Muscle of leg (tissue), 11 donors: ENCODE results near the gene HAAO. TPM values are rescaled to one million over a fixed set of nuclear protein-coding genes. Genes with fewer than 3 reads are reported as not detected.
A peak's percentile ranks its signal among the peaks of the same experiment; 100 is the strongest.
"Not testable (repeated sequence)": the region's sequence is repeated elsewhere in the genome, so short reads cannot be mapped to it uniquely, and the experiment has no call there.

Experiments used
- DNase-seq: peaks from one replicate; pipeline ENCODE4 v3.0.0; 2013
- H3K27ac ChIP-seq: one replicate; pipeline ENCODE4 v1.5.1; 2013; ENCODE audit warnings: mild to moderate bottlenecking, low read length, control low read depth
- H3K27me3 ChIP-seq: one replicate; pipeline ENCODE4 v1.6.1; 2013; ENCODE audit warnings: low read length; ENCODE audit not compliant: control insufficient read depth, insufficient read depth
- H3K36me3 ChIP-seq: one replicate; pipeline ENCODE4 v1.6.1; 2013; ENCODE audit warnings: low read length; ENCODE audit not compliant: control insufficient read depth, insufficient read depth
- H3K4me1 ChIP-seq: one replicate; pipeline ENCODE4 v1.6.1; 2013; ENCODE audit warnings: low read length; ENCODE audit not compliant: control insufficient read depth, insufficient read depth
- H3K4me3 ChIP-seq: one replicate; pipeline ENCODE4 v1.5.1; 2013; ENCODE audit warnings: low read length, control low read depth
- H3K9me3 ChIP-seq: replicated peaks from 2 replicates; pipeline ENCODE4 v1.6.1; 2013; ENCODE audit warnings: low read depth, low read length; ENCODE audit not compliant: control insufficient read depth
- WGBS: methylation state at CpG from one replicate; pipeline ENCODE4 v1.1.5; 2013; ENCODE audit warnings: missing lambda C conversion rate; ENCODE audit not compliant: insufficient coverage; 5-methylcytosine and 5-hydroxymethylcytosine counted together
- polyA plus RNA-seq, 8 donors: library from polyadenylated mRNA; unstranded; fragments of 120-200 nt; gene quantifications; one replicate each; pipeline versions ENCODE4 v1.2.1 to v1.2.3, GENCODE V29; 2013; ENCODE audit warnings: inconsistent platforms in 1 of 8, low replicate concordance in 1 of 8; ENCODE audit not compliant: insufficient read length in 8 of 8, insufficient read depth in 1 of 8
- total RNA-seq: library from RNA; stranded (reverse); fragments of 120-200 nt; gene quantifications from one replicate; pipeline ENCODE4 v1.2.4, GENCODE V29; 2013

Gene HAAO
- total and polyA plus RNA-seq, 9 donors, result 14.8 to 23.5 (median 18.6) TPM

GRCh38 chr2:42831575-42832288, 39.3 kb upstream of the HAAO start:
- not testable (repeated sequence) for H3K36me3 ChIP-seq, DNase-seq
- H3K4me1 ChIP-seq, result peaks cover 24% of the 10 kb centered on the region

DNA sequence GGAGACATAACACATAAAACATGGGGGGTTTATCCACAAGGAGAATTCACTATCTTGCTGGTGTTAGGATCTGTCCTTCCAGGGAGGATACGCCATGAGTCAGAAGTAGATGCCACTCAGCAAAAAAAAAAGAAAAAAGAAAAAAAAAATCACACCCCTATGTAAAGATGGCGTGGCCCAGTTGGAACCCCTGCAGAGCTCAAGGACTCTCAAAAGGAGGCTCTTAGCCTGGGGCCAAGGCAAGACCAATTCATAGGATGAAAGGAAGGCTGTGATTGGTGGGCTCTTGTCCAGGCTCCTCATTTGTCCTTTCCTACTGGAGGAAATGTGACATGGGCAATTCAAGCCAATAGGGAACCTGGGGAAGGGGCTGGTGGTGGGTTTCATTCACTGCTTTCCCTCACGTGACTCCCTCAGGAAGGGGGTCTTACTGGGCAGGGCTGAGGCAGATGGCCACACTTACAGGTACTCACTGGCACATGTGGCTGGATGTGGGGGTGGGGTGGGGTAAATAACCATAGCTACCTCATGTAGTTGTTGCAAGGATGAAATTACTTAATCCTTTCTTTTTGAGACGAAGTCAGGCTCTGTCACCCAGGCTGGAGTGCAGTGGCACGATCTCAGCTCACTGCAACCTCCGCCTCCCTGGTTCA, 38.7 kb upstream of the HAAO start:
- Histone ChIP-seq H3K9me3 (no peaks in the 10 kb centered on the region), H3K4me1 (peaks cover 24% of the 10 kb centered on the region), H3K36me3 (no peaks in the 10 kb centered on the region), H3K4me3 (no peak overlapping the region), H3K27me3 (no peaks in the 10 kb centered on the region), H3K27ac (no peak overlapping the region)
- 83% methylated on average over 3 of the region's 6 CpGs for WGBS
- DNase-seq, result no peak

More at GRCh38 chr2:42831575-42832288, 39.3 kb upstream of the HAAO start:
- not testable (repeated sequence) for H3K9me3 ChIP-seq, H3K4me3 ChIP-seq, H3K27ac ChIP-seq, H3K27me3 ChIP-seq
- WGBS, result 93% methylated on average over 25 of the region's 26 CpGs

DNA sequence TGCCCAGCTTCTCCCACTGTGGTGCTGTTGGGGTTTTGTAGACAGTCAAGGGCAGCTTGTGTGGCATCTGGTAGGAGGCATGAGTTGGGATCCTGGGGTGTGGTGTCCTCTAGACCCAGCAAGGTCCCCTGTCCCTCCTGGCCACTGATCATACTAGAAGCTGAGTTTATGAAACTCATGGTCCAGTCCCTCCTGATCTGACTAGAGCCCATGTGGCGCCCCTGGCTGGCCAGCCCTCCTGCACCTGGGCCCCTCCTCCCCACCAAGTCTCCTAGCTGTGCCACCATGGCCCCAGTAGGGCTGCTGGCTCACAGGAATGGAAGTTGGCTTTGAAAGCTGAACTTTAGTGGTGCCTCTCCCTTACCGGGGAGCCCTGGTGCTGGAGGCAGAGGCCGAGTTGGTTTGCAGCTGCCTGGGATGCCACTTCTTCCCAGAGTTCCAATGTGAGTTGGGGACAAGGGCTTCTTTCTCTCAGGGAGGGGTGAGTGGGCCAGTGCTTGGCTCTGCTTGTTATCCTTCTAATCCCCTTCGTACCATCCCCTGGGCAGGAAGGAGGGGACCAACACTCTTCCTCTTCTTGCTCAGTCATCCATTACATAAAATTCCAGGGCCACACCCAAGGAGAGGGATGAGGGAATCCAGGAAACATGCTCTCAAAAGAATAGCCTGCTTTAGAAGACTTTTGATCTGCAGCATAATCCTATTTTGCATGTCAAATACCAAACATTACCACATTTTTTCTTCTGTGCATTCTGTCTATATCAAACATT, 37.5 kb upstream of the HAAO start:
- H3K4me3 ChIP-seq, result no peak overlapping the region
- no peaks in the 10 kb centered on the region for H3K9me3 ChIP-seq
- peaks cover 24% of the 10 kb centered on the region for H3K4me1 ChIP-seq
- peak; percentile 59 for DNase-seq
- peak overlapping the region; percentile 47 for H3K27ac ChIP-seq
- no peaks in the 10 kb centered on the region for H3K36me3 ChIP-seq
- no peaks in the 10 kb centered on the region for H3K27me3 ChIP-seq
- 53% methylated on average over 2 of the region's 4 CpGs for WGBS

DNA sequence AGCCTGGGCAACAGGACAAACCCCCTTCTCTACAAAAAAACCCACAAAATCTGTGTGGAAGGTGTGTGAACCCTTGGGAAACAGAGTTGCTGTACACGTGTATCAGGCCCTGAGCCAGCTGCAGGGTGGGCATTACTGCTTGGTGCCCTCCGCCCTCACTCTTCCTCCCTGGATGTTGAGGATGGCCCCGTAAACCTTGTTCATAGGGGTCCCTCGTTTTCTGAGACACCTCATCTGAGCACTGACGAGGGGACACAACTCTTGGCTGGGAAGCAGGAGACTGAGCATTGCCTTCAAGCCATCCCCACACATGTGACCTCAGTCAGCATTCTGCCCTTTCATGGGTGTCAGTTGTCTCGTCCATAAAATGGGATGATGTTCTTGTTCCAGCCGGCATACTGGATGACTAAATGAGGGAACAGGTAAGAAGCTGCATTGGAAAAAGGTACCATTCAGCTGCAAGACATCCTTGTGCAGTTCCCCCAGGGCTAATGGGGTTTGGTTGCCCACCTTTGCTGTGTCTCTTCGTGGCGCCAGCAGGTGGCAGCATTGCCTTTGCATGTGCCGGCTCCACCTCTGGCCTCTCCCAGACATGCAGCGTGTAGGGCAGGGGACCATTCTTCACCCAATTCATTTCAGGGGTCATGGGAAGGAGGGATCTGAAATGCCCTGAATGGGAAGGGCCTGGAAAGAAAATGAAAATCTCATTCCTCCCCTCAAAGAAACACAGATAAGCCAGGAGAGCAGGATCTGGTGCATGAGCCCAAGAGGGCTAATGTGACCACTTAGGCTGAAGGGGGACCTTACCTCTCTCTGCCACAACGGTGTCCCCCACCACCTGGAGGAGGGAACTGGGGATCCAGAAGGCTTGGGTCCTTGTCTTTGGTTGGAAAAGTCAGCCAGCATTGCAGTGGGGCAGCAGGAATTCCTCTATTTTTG, 36.4 kb upstream of the HAAO start:
- Histone ChIP-seq H3K27me3 (no peaks in the 10 kb centered on the region), H3K9me3 (no peaks in the 10 kb centered on the region), H3K4me3 (no peak overlapping the region), H3K27ac (no peak overlapping the region), H3K36me3 (no peaks in the 10 kb centered on the region), H3K4me1 (peaks cover 24% of the 10 kb centered on the region)
- 34% methylated on average over 9 of the region's 12 CpGs for WGBS
- DNase-seq, result peak; percentile 83

GRCh38 chr2:42827647-42828486, 35.5 kb upstream of the HAAO start:
- DNase-seq, result peak; percentile 92
- Histone ChIP-seq H3K27me3 (no peaks in the 10 kb centered on the region), H3K4me1 (peaks cover 24% of the 10 kb centered on the region), H3K4me3 (peak overlapping the region; percentile 15), H3K27ac (peak overlapping the region; percentile 52), H3K9me3 (no peaks in the 10 kb centered on the region), H3K36me3 (no peaks in the 10 kb centered on the region)
- WGBS, result 17% methylated on average over 44 of the region's 47 CpGs

- peaks cover 24% of the 10 kb centered on the region for H3K4me1 ChIP-seq
- no peaks in the 10 kb centered on the region for H3K36me3 ChIP-seq
- no peak for DNase-seq
- H3K27me3 ChIP-seq, result no peaks in the 10 kb centered on the region
- H3K9me3 ChIP-seq, result no peaks in the 10 kb centered on the region
- no peak overlapping the region for H3K4me3 ChIP-seq
- WGBS, result 63% methylated on average over 5 of the region's 5 CpGs
- no peak overlapping the region for H3K27ac ChIP-seq
Measured at GRCh38 chr2:42826231-42826630, 33.8 kb upstream of the HAAO start.

DNA sequence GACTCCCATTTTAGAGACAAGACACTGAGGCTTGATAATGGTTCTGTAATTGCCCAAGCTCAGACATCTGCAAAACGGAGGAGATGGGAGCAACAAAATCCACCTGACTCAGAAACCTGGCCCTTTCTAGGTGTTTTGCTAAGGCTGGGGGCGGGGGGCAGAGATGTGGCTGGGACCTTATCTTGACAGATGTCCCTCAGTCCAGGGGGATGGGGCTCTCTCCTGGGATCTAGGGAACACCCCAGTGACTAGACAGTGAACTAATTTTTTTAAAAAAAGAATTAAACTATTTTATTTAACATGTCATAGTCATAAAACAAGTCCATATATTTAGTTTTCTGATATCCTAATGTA, 32.0 kb upstream of the HAAO start:
- Histone ChIP-seq H3K27me3 (no peaks in the 10 kb centered on the region), H3K4me1 (peaks cover 17% of the 10 kb centered on the region), H3K27ac (no peak overlapping the region), H3K9me3 (no peaks in the 10 kb centered on the region), H3K4me3 (no peak overlapping the region), H3K36me3 (no peaks in the 10 kb centered on the region)
- 86% methylated on average over 1 of the region's 2 CpGs for WGBS
- no peak for DNase-seq

DNA sequence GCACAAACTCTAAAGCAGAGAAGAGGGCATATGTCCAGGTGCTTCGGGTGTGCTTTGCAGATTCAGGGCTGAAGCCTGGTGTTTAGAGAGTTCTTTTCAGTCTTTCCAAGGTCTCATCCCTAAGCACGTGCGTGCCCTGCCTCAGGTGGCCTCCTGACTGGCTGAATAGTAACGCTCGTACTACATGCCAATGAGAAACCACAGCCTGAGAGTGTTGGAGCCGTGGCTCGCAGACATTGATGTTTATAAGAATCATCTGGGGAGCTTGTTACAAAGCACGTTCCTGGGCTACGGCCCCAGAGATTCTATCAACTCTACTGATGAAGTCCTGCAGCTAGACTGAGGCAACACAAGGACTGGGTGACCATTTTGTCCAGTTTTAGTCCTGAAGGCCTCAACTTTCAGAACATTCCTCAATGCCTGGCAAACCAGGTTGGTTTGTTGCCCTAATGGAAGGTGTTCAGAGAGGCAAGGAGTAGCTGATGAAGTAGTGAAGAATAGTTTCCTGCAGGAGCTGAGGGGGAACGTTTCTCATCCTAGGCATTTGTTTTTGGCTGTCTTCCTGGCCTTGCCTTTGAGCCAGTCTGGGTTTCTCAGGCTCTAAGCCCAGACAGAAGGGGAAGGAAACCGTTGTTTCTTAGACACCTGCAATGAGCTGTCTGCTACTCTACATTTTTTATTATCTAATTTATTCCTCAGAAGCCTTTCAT, 31.5 kb upstream of the HAAO start:
- 60% methylated on average over 8 of the region's 11 CpGs for WGBS
- Histone ChIP-seq H3K4me3 (no peak overlapping the region), H3K9me3 (no peaks in the 10 kb centered on the region), H3K36me3 (no peaks in the 10 kb centered on the region), H3K4me1 (peaks cover 14% of the 10 kb centered on the region), H3K27me3 (no peaks in the 10 kb centered on the region), H3K27ac (no peak overlapping the region)
- DNase-seq, result no peak

DNA sequence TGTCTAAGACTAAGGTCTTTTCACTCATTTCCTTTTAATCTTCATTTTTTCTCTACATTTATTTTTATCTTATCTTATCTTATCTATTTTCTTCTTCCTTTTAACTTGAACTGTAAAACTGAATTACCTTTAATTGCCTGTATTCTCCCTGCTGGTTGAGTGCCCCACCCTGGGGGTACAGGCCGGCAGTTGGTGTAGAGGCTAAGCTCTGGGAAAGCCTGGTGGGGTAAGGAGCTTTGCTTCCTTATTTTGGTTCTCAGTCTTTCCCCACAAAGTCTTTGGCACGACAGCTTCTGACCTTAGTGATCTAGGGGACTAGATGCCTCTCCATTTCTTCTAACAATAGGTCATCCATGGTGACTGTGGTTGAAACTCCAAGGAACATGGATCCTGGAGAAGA, 26.8 kb upstream of the HAAO start:
- Histone ChIP-seq H3K27me3 (no peaks in the 10 kb centered on the region), H3K4me1 (no peaks in the 10 kb centered on the region), H3K36me3 (no peaks in the 10 kb centered on the region), H3K4me3 (no peak overlapping the region), H3K27ac (no peak overlapping the region), H3K9me3 (no peaks in the 10 kb centered on the region)
- no CpG with 5 or more reads among the region's 2 CpGs for WGBS
- DNase-seq, result no peak
